ENCODE results near the gene CDH4. TPM values are rescaled to one million over a fixed set of nuclear protein-coding genes. Genes with fewer than 3 reads are reported as not detected.

The CDH4 gene
- total and polyA plus RNA-seq, 2 of the 4 experiments (the other 2 are of a cell fraction) = 1.6 to 3.5 TPM

- Histone ChIP-seq H3K27ac (ENCODE audit: insufficient read depth, low read length) (no peak overlapping the region), H3K79me1 (ENCODE audit: low read depth in 1 of 2, low read length in 2 of 2) (no peaks in the 10 kb centered on the region), H3K9ac (ENCODE audit: low read depth, low read length) (no peak overlapping the region), H3K23ac (ENCODE audit: low read depth, low read length) (no peak overlapping the region), H3K4me3 (ENCODE audit: insufficient read depth, low read depth, low read length) (no peak overlapping the region), H2AK5ac (ENCODE audit: low read depth, low read length) (no peak overlapping the region), H2BK5ac (ENCODE audit: low read depth, low read length, poor library complexity, severe bottlenecking) (no peak overlapping the region), H3K4me1 (ENCODE audit: control insufficient read depth, insufficient read depth, low read length) (no peaks in the 10 kb centered on the region), H2AK9ac (replicated peaks; ENCODE audit: low read depth, low read length, poor library complexity) (no peak overlapping the region), H4K20me1 (ENCODE audit: insufficient read depth, low read length) (no peaks in the 10 kb centered on the region), H3K27me3 (ENCODE audit: control insufficient read depth, insufficient read depth, low read length) (peaks cover 5% of the 10 kb centered on the region; the same call in 1 of the 2 replicates), H3K9me3 (ENCODE audit: control insufficient read depth, insufficient read depth, low read length) (no peaks in the 10 kb centered on the region; the same call in 1 of the 2 replicates), H2AFZ (replicated peaks; ENCODE audit: low read length, poor library complexity) (no peak overlapping the region), H4K8ac (ENCODE audit: low read depth in 2 of 2, low read length in 2 of 2) (no peak overlapping the region), H3K56ac (ENCODE audit: extremely low read depth, insufficient read depth, low read length) (no peak overlapping the region), H2BK15ac (ENCODE audit: low read depth, low read length) (no peak overlapping the region), H3K36me3 (ENCODE audit: control insufficient read depth, insufficient read depth, low read length) (no peaks in the 10 kb centered on the region), H2BK20ac (ENCODE audit: low read depth, low read length) (no peak overlapping the region), H3K9me1 (ENCODE audit: insufficient read depth, low read length) (no peaks in the 10 kb centered on the region), H2BK120ac (ENCODE audit: low read depth, low read length) (no peak overlapping the region), H3K18ac (ENCODE audit: low read depth, low read length) (no peak overlapping the region), H3K4ac (ENCODE audit: low read depth, low read length) (no peak overlapping the region), H4K91ac (ENCODE audit: insufficient read depth, low read depth, low read length) (no peak overlapping the region), H3K4me2 (ENCODE audit: low read depth, low read length) (no peak overlapping the region), H4K5ac (ENCODE audit: low read depth, low read length) (no peak overlapping the region), H3K14ac (replicated peaks; ENCODE audit: low read depth, low read length) (no peak overlapping the region)
- intact Hi-C loops (cut with micrococcal nuclease) (no loop called here), dilution Hi-C loops (cut with HindIII; ENCODE audit: low sequenced_read_pairs, unreplicated experiment) (no loop called here), in situ Hi-C loops (cut with MboI; ENCODE audit: low sequenced_read_pairs) (no loop called here)
- CTCF ChIA-PET = no interaction called here
- no TSS peak for BruUV-seq (replicated peaks)
- ATAC-seq (ENCODE audit: low read depth) (no peak), DNase-seq (no peak)
- TF ChIP-seq FOS (IDR thresholded peaks at IDR 0.05; ENCODE audit: low read depth, low read length) = no peak
- no peak for TF ChIP-seq CEBPB (IDR thresholded peaks at IDR 0.05; ENCODE audit: low read depth, low read length)
- TF ChIP-seq MXI1 (IDR thresholded peaks at IDR 0.05; ENCODE audit: borderline replicate concordance, low read depth, low read length) = no peak
- TF ChIP-seq, protein P1, sequence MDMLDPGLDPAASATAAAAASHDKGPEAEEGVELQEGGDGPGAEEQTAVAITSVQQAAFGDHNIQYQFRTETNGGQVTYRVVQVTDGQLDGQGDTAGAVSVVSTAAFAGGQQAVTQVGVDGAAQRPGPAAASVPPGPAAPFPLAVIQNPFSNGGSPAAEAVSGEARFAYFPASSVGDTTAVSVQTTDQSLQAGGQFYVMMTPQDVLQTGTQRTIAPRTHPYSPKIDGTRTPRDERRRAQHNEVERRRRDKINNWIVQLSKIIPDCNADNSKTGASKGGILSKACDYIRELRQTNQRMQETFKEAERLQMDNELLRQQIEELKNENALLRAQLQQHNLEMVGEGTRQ (IDR thresholded peaks at IDR 0.05; ENCODE audit: low read depth, low read length) = no peak
- TF ChIP-seq BHLHE40 (IDR thresholded peaks at IDR 0.05; ENCODE audit: low read depth, low read length) = no peak
- TF ChIP-seq, protein P2, sequence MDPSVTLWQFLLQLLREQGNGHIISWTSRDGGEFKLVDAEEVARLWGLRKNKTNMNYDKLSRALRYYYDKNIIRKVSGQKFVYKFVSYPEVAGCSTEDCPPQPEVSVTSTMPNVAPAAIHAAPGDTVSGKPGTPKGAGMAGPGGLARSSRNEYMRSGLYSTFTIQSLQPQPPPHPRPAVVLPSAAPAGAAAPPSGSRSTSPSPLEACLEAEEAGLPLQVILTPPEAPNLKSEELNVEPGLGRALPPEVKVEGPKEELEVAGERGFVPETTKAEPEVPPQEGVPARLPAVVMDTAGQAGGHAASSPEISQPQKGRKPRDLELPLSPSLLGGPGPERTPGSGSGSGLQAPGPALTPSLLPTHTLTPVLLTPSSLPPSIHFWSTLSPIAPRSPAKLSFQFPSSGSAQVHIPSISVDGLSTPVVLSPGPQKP (IDR thresholded peaks at IDR 0.05; ENCODE audit: borderline replicate concordance, low read depth, low read length) = no peak
- TF ChIP-seq RFX5 (IDR thresholded peaks at IDR 0.05; ENCODE audit: low read depth, low read length) = no peak
- TF ChIP-seq, protein P3, sequence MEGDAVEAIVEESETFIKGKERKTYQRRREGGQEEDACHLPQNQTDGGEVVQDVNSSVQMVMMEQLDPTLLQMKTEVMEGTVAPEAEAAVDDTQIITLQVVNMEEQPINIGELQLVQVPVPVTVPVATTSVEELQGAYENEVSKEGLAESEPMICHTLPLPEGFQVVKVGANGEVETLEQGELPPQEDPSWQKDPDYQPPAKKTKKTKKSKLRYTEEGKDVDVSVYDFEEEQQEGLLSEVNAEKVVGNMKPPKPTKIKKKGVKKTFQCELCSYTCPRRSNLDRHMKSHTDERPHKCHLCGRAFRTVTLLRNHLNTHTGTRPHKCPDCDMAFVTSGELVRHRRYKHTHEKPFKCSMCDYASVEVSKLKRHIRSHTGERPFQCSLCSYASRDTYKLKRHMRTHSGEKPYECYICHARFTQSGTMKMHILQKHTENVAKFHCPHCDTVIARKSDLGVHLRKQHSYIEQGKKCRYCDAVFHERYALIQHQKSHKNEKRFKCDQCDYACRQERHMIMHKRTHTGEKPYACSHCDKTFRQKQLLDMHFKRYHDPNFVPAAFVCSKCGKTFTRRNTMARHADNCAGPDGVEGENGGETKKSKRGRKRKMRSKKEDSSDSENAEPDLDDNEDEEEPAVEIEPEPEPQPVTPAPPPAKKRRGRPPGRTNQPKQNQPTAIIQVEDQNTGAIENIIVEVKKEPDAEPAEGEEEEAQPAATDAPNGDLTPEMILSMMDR (conservative IDR thresholded peaks at IDR 0.05; ENCODE audit: low read depth, low read length) = no peak
- no peak for TF ChIP-seq MAZ (IDR thresholded peaks at IDR 0.05; ENCODE audit: borderline replicate concordance, low read depth, low read length)
- TF ChIP-seq RAD21 (IDR thresholded peaks at IDR 0.05; ENCODE audit: low read length) = no peak
- no peak for TF ChIP-seq SMC3 (IDR thresholded peaks at IDR 0.05; ENCODE audit: low read depth, low read length)
- POLR2A ChIA-PET (ENCODE audit: unreplicated experiment) = no interaction called here
- WGBS, 2 experiments (ENCODE audit: extremely low coverage in 2 of 2, insufficient read length in 1 of 2) = 91% methylated on average over 9 of the region's 10 CpGs; no CpG with 5 or more reads in 1 of the 2 experiments
These were observed 595.3 kb downstream of the CDH4 start for GRCh38 chr20:61847420-61847748.

Data from IMR-90 (cell line).